ENCODE data around the gene WDR46.

DNA sequence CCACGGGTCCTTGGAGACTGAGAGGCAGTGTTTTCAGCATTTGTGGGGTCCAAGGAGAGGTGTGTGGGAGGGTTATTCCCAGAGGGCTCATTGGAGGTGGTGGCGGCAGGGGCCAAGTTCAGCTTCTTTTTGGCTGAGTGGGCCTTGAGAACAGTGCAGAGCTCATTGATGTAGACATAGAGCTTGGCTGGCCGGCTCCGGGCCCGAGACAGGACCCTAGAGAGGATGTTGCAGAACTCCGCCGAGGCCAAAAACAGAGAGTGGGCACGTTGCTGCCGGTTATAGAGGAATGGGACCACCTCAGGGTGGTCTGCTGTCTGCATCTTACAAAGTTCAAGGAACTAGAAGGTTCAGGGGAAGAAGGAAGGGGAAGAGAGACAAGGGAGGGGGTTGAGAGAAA, 32.2 kb upstream of the WDR46 start:
- no peak for TF ChIP-seq EZH2 (optimal IDR thresholded peaks at IDR 0.05; ENCODE audit: low read depth, low read length)
- TF ChIP-seq, protein P1, sequence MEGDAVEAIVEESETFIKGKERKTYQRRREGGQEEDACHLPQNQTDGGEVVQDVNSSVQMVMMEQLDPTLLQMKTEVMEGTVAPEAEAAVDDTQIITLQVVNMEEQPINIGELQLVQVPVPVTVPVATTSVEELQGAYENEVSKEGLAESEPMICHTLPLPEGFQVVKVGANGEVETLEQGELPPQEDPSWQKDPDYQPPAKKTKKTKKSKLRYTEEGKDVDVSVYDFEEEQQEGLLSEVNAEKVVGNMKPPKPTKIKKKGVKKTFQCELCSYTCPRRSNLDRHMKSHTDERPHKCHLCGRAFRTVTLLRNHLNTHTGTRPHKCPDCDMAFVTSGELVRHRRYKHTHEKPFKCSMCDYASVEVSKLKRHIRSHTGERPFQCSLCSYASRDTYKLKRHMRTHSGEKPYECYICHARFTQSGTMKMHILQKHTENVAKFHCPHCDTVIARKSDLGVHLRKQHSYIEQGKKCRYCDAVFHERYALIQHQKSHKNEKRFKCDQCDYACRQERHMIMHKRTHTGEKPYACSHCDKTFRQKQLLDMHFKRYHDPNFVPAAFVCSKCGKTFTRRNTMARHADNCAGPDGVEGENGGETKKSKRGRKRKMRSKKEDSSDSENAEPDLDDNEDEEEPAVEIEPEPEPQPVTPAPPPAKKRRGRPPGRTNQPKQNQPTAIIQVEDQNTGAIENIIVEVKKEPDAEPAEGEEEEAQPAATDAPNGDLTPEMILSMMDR (IDR thresholded peaks at IDR 0.05; ENCODE audit: low read length), result no peak
- TF ChIP-seq EZH2phosphoT487 (IDR thresholded peaks at IDR 0.05; ENCODE audit: low read length), result no peak
